H9 (cell line): ENCODE results near the gene GRIN2A. TPM values are rescaled to one million over a fixed set of nuclear protein-coding genes. Genes with fewer than 3 reads are reported as not detected.

Experiments
- DNase-seq: peaks from one replicate; pipeline ENCODE4 v3.0.0-alpha.2; 2017
- H2AFZ ChIP-seq: one replicate; pipeline ENCODE4 v1.6.1; 2013; ENCODE audit warnings: mild to moderate bottlenecking, low read length, control low read depth, moderate library complexity
- H2AK5ac ChIP-seq: 2 replicates; pipeline ENCODE4 v1.6.1; 2013; ENCODE audit warnings: low read length, control low read depth, mixed read lengths; ENCODE audit not compliant: insufficient read length
- H2BK120ac ChIP-seq: one replicate; pipeline ENCODE4 v1.6.1; 2013; ENCODE audit warnings: low read depth, mild to moderate bottlenecking, low read length, control low read depth, inconsistent platforms; ENCODE audit not compliant: poor library complexity, severe bottlenecking
- H2BK12ac ChIP-seq: 2 replicates; pipeline ENCODE4 v1.6.1; 2013; ENCODE audit warnings: low read length, control low read depth, mixed read lengths, low read depth; ENCODE audit not compliant: insufficient read length
- H2BK15ac ChIP-seq: 2 replicates; pipeline ENCODE4 v1.6.1; 2013; ENCODE audit warnings: low read depth, low read length, control low read depth
- H2BK20ac ChIP-seq: one replicate; pipeline ENCODE4 v1.6.1; 2013; ENCODE audit warnings: low read depth, mild to moderate bottlenecking, low read length, control low read depth, inconsistent platforms; ENCODE audit not compliant: poor library complexity, severe bottlenecking
- H2BK5ac ChIP-seq: 2 replicates; pipeline ENCODE4 v1.6.1; 2013; ENCODE audit warnings: low read length, control low read depth, mixed read lengths; ENCODE audit not compliant: insufficient read length
- H3K14ac ChIP-seq: 2 replicates; pipeline ENCODE4 v1.6.1; 2013; ENCODE audit warnings: low read length, control low read depth; ENCODE audit not compliant: insufficient read depth
- H3K18ac ChIP-seq: 2 replicates; pipeline ENCODE4 v1.6.1; 2013; ENCODE audit warnings: low read depth, mild to moderate bottlenecking, mixed read lengths, low read length, control low read depth; ENCODE audit not compliant: insufficient read length
- H3K23ac ChIP-seq: 2 replicates; pipeline ENCODE4 v1.6.1; 2013; ENCODE audit warnings: low read length, control low read depth, mixed read lengths, low read depth; ENCODE audit not compliant: insufficient read length
- H3K23me2 ChIP-seq: 2 replicates; pipeline ENCODE4 v1.6.1; 2013; ENCODE audit warnings: low read depth, mild to moderate bottlenecking, mixed read lengths, low read length, control low read depth; ENCODE audit not compliant: insufficient read length, poor library complexity, severe bottlenecking
- H3K27ac ChIP-seq: 2 replicates; pipeline ENCODE4 v1.5.1; 2013; ENCODE audit warnings: low read length, control low read depth, mixed read lengths, low read depth; ENCODE audit not compliant: insufficient read length
- H3K27me3 ChIP-seq: 2 replicates; pipeline ENCODE4 v1.6.1; 2013; ENCODE audit warnings: low read length, control low read depth, inconsistent platforms; ENCODE audit not compliant: insufficient read depth
- H3K4ac ChIP-seq: 2 replicates; pipeline ENCODE4 v1.6.1; 2013; ENCODE audit warnings: low read depth, mild to moderate bottlenecking, control low read depth, inconsistent platforms, low read length, moderate library complexity
- H3K4me1 ChIP-seq: 2 replicates; pipeline ENCODE4 v1.6.1; 2013; ENCODE audit warnings: low read length, control low read depth, inconsistent platforms; ENCODE audit not compliant: insufficient read depth
- H3K4me2 ChIP-seq: 2 replicates; pipeline ENCODE4 v1.6.1; 2013; ENCODE audit warnings: low read length, control low read depth, mixed read lengths; ENCODE audit not compliant: insufficient read length, insufficient read depth
- H3K56ac ChIP-seq: 2 replicates; pipeline ENCODE4 v1.6.1; 2013; ENCODE audit warnings: low read depth, mild to moderate bottlenecking, mixed read lengths, low read length, control low read depth; ENCODE audit not compliant: insufficient read length
- H3K79me1 ChIP-seq: 2 replicates; pipeline ENCODE4 v1.6.1; 2013; ENCODE audit warnings: low read depth, mild to moderate bottlenecking, moderate library complexity, low read length, control low read depth, inconsistent platforms; ENCODE audit not compliant: insufficient read depth, poor library complexity, severe bottlenecking
- H3K79me2 ChIP-seq: 2 replicates; pipeline ENCODE4 v1.6.1; 2013; ENCODE audit warnings: low read length, control low read depth, inconsistent platforms; ENCODE audit not compliant: insufficient read depth
- H3K9ac ChIP-seq: 2 replicates; pipeline ENCODE4 v1.6.1; 2013; ENCODE audit warnings: low read length, control low read depth, mixed read lengths; ENCODE audit not compliant: insufficient read length; ENCODE audit errors: extremely low read depth
- H3K9me3 ChIP-seq: one replicate; pipeline ENCODE4 v1.6.1; 2013; ENCODE audit warnings: low read depth, low read length, inconsistent platforms; ENCODE audit not compliant: control insufficient read depth
- H3T11ph ChIP-seq: one replicate; pipeline ENCODE4 v1.6.1; 2013; ENCODE audit warnings: mild to moderate bottlenecking, low read length, control low read depth, inconsistent platforms
- H4K20me1 ChIP-seq: one replicate; pipeline ENCODE4 v1.6.1; 2013; ENCODE audit not compliant: control insufficient read depth, insufficient read length, insufficient read depth
- H4K5ac ChIP-seq: 2 replicates; pipeline ENCODE4 v1.6.1; 2013; ENCODE audit warnings: low read depth, mild to moderate bottlenecking, mixed read lengths, low read length, control low read depth; ENCODE audit not compliant: insufficient read length
- H4K8ac ChIP-seq: replicated peaks from 2 replicates; pipeline ENCODE4 v1.6.1; 2013; ENCODE audit warnings: low read length, control low read depth, mixed read lengths, low read depth; ENCODE audit not compliant: insufficient read length
- H4K91ac ChIP-seq: 2 replicates; pipeline ENCODE4 v1.6.1; 2013; ENCODE audit warnings: low read depth, mild to moderate bottlenecking, moderate library complexity, mixed read lengths, low read length, control low read depth; ENCODE audit not compliant: insufficient read length
- H3K27ac Mint-ChIP-seq, 3 experiments: 2 replicates in 2 of 3; 3 replicates in 1 of 3; pipeline ENCODE4 v1.8.0; 2020 to 2021; ENCODE audit warnings: mixed read lengths in 3 of 3, mild to moderate bottlenecking in 1 of 3, moderate library complexity in 1 of 3
- H3K27me3 Mint-ChIP-seq: 2 replicates; pipeline ENCODE4 v1.8.0; 2021; ENCODE audit warnings: low read depth, mild to moderate bottlenecking, moderate library complexity, mixed read lengths
- H3K36me3 Mint-ChIP-seq, 3 experiments: 2 replicates in 2 of 3; 3 replicates in 1 of 3; pipeline ENCODE4 v1.8.0; 2020 to 2021; ENCODE audit warnings: low read depth in 3 of 3, mixed read lengths in 3 of 3; ENCODE audit not compliant: insufficient read depth in 1 of 3
- H3K4me1 Mint-ChIP-seq, 2 experiments: 2 replicates each; pipeline ENCODE4 v1.8.0; 2020; ENCODE audit warnings: mixed read lengths in 2 of 2
- H3K4me3 Mint-ChIP-seq, 2 experiments: 2 replicates in 1 of 2; 3 replicates in 1 of 2; pipeline ENCODE4 v1.8.0; 2020 to 2021; ENCODE audit warnings: mild to moderate bottlenecking in 2 of 2, mixed read lengths in 2 of 2, moderate library complexity in 1 of 2
- H3K9me3 Mint-ChIP-seq, 2 experiments: 2 replicates in 1 of 2; 3 replicates in 1 of 2; pipeline ENCODE4 v1.8.0; 2020; ENCODE audit warnings: mild to moderate bottlenecking in 2 of 2, mixed read lengths in 2 of 2, moderate library complexity in 1 of 2
- CTCF ChIP-seq: fragments of 200-600 bp; sonication (generic); conservative IDR thresholded peaks from 3 replicates; pipeline ENCODE4 v1.8.0; 2021; ENCODE audit warnings: antibody characterized with exemption, mild to moderate bottlenecking
- WGBS: extraction: QIAGEN DNeasy Blood & Tissue Kit; methylation state at CpG from one replicate; pipeline ENCODE4 v1.1.7; 2013; ENCODE audit warnings: missing lambda C conversion rate, low lambda C conversion rate, mixed read lengths; ENCODE audit not compliant: insufficient read length; ENCODE audit errors: extremely low coverage; 5-methylcytosine and 5-hydroxymethylcytosine counted together
- total RNA-seq: library from RNA; stranded (reverse); gene quantifications from 2 replicates; pipeline ENCODE4 v1.2.1, GENCODE V29; 2021

Gene GRIN2A
- total RNA-seq, 1 experiment from 2014 or later = 1.5 TPM

- 100% methylated on average over 1 of the region's 5 CpGs for WGBS
- Histone ChIP-seq H3K4me2 (no peak overlapping the region), H3K4ac (no peak overlapping the region), H3K4me1 (peaks cover 5% of the 10 kb centered on the region), H3K23me2 (no peaks in the 10 kb centered on the region), H4K8ac (no peak overlapping the region), H2AK5ac (no peak overlapping the region), H3K79me2 (no peaks in the 10 kb centered on the region), H3K9me3 (no peaks in the 10 kb centered on the region), H3K79me1 (no peaks in the 10 kb centered on the region), H4K91ac (no peak overlapping the region), H2BK5ac (no peak overlapping the region), H3K23ac (no peak overlapping the region), H3K9ac (no peak overlapping the region), H2BK20ac (no peak overlapping the region), H3K27ac (no peak overlapping the region), H3K14ac (no peak overlapping the region), H2BK120ac (no peak overlapping the region), H4K5ac (no peak overlapping the region), H3K27me3 (no peaks in the 10 kb centered on the region), H3K56ac (no peak overlapping the region), H2BK12ac (no peak overlapping the region), H2BK15ac (no peak overlapping the region), H4K20me1 (no peaks in the 10 kb centered on the region), H3T11ph (no peak overlapping the region), H3K18ac (no peak overlapping the region), H2AFZ (no peak overlapping the region)
- H3K27ac Mint-ChIP-seq = no peak overlapping the region
- H3K4me3 Mint-ChIP-seq = no peak overlapping the region
- H3K4me1 Mint-ChIP-seq = peaks cover 34 to 45% of the 10 kb centered on the region in 2 experiments
- no peaks in the 10 kb centered on the region; a peak in 1 of 5 replicates for H3K9me3 Mint-ChIP-seq
- DNase-seq = no peak
- no peaks in the 10 kb centered on the region for H3K36me3 Mint-ChIP-seq
- peaks cover 36% of the 10 kb centered on the region for H3K27me3 Mint-ChIP-seq
- no peak for TF ChIP-seq CTCF
Measured at GRCh38 chr16:9949396-9949795, 232.8 kb downstream of the GRIN2A start.
